ENCODE measurements around the gene XPO5. TPM values are rescaled to one million over a fixed set of nuclear protein-coding genes. Genes with fewer than 3 reads are reported as not detected.
"Not testable (repeated sequence)": the region's sequence is repeated elsewhere in the genome, so short reads cannot be mapped to it uniquely, and the experiment has no call there.

XPO5 gene
- polyA plus RNA-seq, 3 donors = 47.9 to 55.7 (median 50.7) TPM

DNA sequence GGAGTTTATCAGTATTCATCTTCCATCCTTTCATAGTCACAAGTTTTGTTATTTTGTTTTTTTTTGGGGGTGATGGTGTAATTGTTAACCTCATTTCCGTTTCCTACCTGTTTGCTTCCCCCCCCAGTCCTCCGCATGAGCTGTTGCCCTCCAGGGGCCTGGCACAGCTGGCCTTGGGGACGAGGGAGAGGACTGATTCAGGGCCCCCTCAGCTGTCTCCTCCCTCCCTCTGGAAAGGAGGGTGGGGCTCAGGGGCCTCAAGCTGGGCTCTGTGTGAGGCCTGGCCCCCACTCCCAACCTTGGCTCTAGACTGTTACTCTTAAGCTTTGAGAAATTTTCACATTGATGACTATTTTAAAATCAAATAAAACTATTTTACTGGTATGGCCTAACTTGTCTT, 69.7 kb downstream of the XPO5 start:
- no peak for DNase-seq (ENCODE audit: extremely low read depth in 1 of 11, low read depth in 9 of 11, low spot score in 4 of 11)

- no peak for DNase-seq (ENCODE audit: extremely low read depth in 1 of 11, low read depth in 9 of 11, low spot score in 4 of 11)
These were observed 70.1 kb downstream of the XPO5 start for GRCh38 chr6:43505718-43506117.

- DNase-seq (ENCODE audit: extremely low read depth in 1 of 11, low read depth in 9 of 11, low spot score in 4 of 11) = no peak
These were observed 70.9 kb downstream of the XPO5 start for GRCh38 chr6:43504756-43505593.

- DNase-seq (ENCODE audit: extremely low read depth in 1 of 11, low read depth in 9 of 11, low spot score in 4 of 11) = no peak
These were observed 72.4 kb downstream of the XPO5 start for GRCh38 chr6:43503443-43503842.

- DNase-seq (ENCODE audit: extremely low read depth in 1 of 11, low read depth in 9 of 11, low spot score in 4 of 11) = no peak
These were observed 73.2 kb downstream of the XPO5 start for GRCh38 chr6:43502666-43503065.

DNA sequence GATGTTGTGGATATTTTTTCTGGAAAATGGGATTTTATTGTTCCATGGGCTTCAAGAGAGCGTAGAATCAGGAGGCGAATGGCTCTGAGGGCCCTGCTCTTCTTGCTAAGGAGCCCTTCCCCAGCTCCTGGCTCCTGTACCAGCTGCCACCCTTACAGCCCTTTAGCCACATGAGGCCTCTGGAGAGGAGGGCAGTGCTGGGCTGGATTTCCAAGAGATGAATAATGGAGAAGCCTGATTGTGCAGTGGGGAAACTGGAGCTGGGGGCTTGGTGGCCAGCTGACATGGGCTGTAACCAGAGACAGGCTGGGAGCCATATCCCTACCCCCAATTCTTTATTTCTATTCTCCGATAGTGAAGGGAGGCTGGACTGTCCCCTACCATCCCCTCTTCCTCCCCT, 74.9 kb downstream of the XPO5 start:
- no peak for DNase-seq (ENCODE audit: extremely low read depth in 1 of 11, low read depth in 9 of 11, low spot score in 4 of 11)

GRCh38 chr6:43499028-43499815, 76.6 kb downstream of the XPO5 start:
- DNase-seq (ENCODE audit: extremely low read depth in 1 of 11, low read depth in 9 of 11, low spot score in 4 of 11) = no peak

DNA sequence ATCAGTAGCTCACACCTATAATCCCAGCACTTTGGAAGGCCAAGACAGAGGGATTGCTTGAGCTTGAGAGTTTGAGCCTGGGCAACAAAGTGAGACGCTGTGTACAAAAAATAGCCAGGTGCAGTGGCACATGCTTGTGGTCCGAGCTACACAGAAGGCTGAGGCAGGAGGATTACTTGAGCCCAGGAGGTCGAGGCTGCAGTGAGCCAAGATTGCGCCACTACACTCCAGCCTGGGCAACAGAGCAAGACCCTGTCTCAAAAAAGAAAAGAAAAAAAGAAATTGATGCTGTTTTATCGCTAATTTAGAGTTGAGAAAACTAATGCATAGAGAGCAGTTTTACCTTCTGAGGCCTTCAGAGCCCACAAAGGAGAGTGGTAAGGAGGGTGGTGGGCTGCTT, 77.5 kb downstream of the XPO5 start:
- not testable (repeated sequence) for DNase-seq (ENCODE audit: extremely low read depth in 1 of 11, low read depth in 9 of 11, low spot score in 4 of 11)

DNA sequence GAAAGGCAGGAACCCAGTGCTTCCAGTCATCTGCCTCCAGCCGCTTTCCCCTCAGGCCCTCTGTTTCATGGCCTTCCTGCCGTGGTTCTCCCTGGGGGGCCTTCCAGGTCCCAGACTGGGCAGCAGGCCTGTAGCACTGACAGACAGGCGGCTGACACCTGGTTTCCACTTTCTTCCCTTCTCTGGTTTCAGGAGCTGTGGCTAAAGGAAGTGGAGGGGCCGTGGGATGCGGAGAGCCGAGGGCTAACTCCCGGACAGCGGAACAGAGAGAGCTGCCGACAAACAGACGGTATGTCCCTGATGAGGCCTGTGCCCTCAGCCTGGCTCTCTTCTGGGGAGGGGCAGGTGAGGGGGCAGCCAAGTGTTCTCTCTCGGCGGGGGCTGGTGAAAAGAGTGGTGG, 78.1 kb downstream of the XPO5 start:
- no peak for DNase-seq (ENCODE audit: extremely low read depth in 1 of 11, low read depth in 9 of 11, low spot score in 4 of 11)

DNA sequence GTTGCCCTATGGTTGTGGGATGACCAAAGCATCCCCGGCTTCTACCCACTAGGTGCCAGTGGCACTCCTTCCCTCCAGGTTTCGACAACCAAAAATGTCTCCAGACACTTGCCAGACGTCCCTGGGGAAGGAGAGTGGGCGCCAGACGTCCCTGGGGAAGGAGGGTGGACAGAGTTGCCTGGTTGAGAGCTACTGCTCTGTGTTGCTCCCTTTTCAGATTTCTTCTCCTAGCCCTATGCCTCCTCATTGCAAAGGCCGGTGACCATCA, 78.8 kb downstream of the XPO5 start:
- DNase-seq (ENCODE audit: extremely low read depth in 1 of 11, low read depth in 9 of 11, low spot score in 4 of 11) = no peak

- no peak for DNase-seq (ENCODE audit: extremely low read depth in 1 of 11, low read depth in 9 of 11, low spot score in 4 of 11)
These were observed 79.3 kb downstream of the XPO5 start for GRCh38 chr6:43496370-43497128.

GRCh38 chr6:43495409-43495941, 80.4 kb downstream of the XPO5 start:
- no peak for DNase-seq (ENCODE audit: extremely low read depth in 1 of 11, low read depth in 9 of 11, low spot score in 4 of 11)

- no peak for DNase-seq (ENCODE audit: extremely low read depth in 1 of 11, low read depth in 9 of 11, low spot score in 4 of 11)
These were observed 81.1 kb downstream of the XPO5 start for GRCh38 chr6:43494766-43495165.

DNA sequence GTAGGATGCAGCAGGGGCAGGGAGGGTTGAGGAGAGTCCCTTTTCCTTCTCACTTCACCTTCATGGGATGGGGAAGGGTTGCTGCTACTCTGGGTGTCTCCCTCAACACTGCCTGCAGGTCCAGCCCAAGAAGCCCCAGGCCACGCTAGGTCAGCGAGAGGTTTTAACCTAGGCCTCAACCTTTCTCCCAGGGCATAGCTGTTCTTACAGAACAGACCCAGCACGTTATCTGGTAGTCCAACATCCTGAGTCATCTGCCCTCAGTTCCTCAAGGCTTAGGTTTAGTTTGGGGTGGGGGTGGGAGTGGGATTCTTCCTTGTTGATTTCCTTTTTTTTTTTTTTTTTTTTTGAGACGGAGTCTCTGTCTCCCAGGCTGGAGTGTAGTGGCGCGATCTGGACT, 81.5 kb downstream of the XPO5 start:
- no peak for DNase-seq (ENCODE audit: extremely low read depth in 1 of 11, low read depth in 9 of 11, low spot score in 4 of 11)

GRCh38 chr6:43493833-43494232, 82.0 kb downstream of the XPO5 start:
- no peak for DNase-seq (ENCODE audit: extremely low read depth in 1 of 11, low read depth in 9 of 11, low spot score in 4 of 11)

DNA sequence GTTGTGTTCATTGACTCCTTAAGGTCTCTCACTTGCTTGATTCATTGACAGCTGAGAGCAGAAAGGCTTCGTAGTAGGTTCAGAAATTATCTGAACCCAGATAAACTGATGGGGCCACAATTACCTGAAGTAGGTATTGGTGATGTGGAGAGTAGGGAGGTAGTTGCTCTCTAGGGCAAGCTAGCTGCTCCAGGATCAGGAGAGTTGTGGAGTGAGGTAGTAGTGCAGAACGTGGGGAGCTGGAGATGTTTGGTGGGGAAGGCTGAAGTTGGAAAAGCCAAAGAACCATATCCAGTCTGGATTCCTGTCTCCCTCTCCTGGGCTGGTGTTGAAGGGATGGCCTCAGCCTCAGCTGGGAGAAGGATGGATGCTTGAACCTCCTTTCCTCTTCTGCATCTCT, 82.6 kb downstream of the XPO5 start:
- DNase-seq (ENCODE audit: extremely low read depth in 1 of 11, low read depth in 9 of 11, low spot score in 4 of 11) = no peak

- no peak for DNase-seq (ENCODE audit: extremely low read depth in 1 of 11, low read depth in 9 of 11, low spot score in 4 of 11)
These were observed 83.2 kb downstream of the XPO5 start for GRCh38 chr6:43492673-43493072.

- no peak for DNase-seq (ENCODE audit: extremely low read depth in 1 of 11, low read depth in 9 of 11, low spot score in 4 of 11)
These were observed 83.8 kb downstream of the XPO5 start for GRCh38 chr6:43491750-43492661.

DNA sequence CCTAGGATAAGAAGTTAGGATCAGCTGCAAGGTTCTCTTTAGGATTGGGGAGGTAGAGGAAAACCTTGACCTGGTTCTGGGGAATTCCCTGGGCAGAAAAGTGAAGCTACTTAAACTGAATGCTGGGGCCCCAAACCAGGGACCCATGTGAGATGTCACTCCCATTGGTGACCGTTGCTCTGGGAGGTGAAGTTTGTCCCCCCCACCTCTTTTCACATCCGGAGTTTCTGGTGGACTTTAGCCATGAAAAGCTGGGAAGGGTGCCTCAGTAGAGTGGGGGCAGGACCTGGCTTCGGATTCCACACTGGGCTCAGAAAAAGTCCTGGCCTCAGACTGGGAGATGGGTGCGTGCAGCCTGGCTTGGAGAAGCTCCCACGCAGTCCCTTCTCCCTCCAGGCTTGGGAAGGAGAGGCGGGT, 85.3 kb downstream of the XPO5 start:
- no peak for DNase-seq (ENCODE audit: extremely low read depth in 1 of 11, low read depth in 9 of 11, low spot score in 4 of 11)

All from renal cortex interstitium (tissue), 11 donors.